ENCODE results near the gene OR2S2.

- TF ChIP-seq CTCF (IDR thresholded peaks at IDR 0.05; ENCODE audit: low read depth, low read length) (no peak), EZH2phosphoT487 (IDR thresholded peaks at IDR 0.05; ENCODE audit: low read depth) (no peak)
These were observed 25.2 kb downstream of the OR2S2 start for GRCh38 chr9:35932735-35933134.
